ENCODE data around the gene TRAPPC4.

- no peak for TF ChIP-seq CTCF (IDR thresholded peaks at IDR 0.05)
- TF ChIP-seq EP300 (IDR thresholded peaks at IDR 0.05; ENCODE audit: low read depth) = no peak
- no peak for TF ChIP-seq POLR2A (IDR thresholded peaks at IDR 0.05)
- no peak for TF ChIP-seq POLR2AphosphoS5 (IDR thresholded peaks at IDR 0.05)
Measured at GRCh38 chr11:119034813-119035212, 16.2 kb downstream of the TRAPPC4 start.

Measured in transverse colon (tissue), 4 donors.